Measurements from ENCODE around the gene SYT14.

DNA sequence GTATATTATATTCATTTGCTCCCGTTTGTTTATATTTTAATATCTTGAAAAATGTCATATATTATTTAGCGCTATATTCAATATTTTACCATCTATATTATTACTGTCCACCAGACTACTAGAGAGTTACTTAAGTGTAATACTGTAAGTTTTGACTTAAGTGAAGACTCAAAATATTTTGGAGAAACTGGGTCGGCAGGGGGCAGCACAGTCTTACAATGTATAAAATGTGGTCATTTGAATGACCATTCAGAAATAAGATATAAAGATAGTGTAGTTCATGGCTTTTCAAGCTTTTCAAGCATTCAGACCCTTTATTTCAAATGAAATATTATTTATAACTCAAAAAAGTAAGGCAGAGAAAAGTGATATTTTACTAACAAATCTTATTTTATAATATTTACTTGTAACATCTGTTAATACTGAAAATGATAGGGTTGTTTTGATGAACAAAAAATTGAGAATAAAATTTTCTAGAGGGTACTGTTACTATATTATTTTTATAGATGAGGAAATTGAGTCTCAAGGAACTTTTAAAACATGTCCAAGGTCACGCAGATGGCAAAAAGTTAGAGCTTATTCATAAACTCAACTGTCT lies 205.5 kb downstream of the SYT14 start:
- TF ChIP-seq, protein P1, sequence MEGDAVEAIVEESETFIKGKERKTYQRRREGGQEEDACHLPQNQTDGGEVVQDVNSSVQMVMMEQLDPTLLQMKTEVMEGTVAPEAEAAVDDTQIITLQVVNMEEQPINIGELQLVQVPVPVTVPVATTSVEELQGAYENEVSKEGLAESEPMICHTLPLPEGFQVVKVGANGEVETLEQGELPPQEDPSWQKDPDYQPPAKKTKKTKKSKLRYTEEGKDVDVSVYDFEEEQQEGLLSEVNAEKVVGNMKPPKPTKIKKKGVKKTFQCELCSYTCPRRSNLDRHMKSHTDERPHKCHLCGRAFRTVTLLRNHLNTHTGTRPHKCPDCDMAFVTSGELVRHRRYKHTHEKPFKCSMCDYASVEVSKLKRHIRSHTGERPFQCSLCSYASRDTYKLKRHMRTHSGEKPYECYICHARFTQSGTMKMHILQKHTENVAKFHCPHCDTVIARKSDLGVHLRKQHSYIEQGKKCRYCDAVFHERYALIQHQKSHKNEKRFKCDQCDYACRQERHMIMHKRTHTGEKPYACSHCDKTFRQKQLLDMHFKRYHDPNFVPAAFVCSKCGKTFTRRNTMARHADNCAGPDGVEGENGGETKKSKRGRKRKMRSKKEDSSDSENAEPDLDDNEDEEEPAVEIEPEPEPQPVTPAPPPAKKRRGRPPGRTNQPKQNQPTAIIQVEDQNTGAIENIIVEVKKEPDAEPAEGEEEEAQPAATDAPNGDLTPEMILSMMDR (IDR thresholded peaks at IDR 0.05; ENCODE audit: insufficient read depth, low read length): no peak
- TF ChIP-seq POLR2AphosphoS5 (IDR thresholded peaks at IDR 0.05; ENCODE audit: low read depth) (no peak), GABPA (IDR thresholded peaks at IDR 0.05; ENCODE audit: low read depth) (no peak)
- TF ChIP-seq, protein P2, sequence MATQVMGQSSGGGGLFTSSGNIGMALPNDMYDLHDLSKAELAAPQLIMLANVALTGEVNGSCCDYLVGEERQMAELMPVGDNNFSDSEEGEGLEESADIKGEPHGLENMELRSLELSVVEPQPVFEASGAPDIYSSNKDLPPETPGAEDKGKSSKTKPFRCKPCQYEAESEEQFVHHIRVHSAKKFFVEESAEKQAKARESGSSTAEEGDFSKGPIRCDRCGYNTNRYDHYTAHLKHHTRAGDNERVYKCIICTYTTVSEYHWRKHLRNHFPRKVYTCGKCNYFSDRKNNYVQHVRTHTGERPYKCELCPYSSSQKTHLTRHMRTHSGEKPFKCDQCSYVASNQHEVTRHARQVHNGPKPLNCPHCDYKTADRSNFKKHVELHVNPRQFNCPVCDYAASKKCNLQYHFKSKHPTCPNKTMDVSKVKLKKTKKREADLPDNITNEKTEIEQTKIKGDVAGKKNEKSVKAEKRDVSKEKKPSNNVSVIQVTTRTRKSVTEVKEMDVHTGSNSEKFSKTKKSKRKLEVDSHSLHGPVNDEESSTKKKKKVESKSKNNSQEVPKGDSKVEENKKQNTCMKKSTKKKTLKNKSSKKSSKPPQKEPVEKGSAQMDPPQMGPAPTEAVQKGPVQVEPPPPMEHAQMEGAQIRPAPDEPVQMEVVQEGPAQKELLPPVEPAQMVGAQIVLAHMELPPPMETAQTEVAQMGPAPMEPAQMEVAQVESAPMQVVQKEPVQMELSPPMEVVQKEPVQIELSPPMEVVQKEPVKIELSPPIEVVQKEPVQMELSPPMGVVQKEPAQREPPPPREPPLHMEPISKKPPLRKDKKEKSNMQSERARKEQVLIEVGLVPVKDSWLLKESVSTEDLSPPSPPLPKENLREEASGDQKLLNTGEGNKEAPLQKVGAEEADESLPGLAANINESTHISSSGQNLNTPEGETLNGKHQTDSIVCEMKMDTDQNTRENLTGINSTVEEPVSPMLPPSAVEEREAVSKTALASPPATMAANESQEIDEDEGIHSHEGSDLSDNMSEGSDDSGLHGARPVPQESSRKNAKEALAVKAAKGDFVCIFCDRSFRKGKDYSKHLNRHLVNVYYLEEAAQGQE (IDR thresholded peaks at IDR 0.05; ENCODE audit: insufficient replicate concordance, low read depth): no peak

All from HL-60 (cell line).